ENCODE measurements around the gene EPB41L4B.
"Not testable (repeated sequence)": the region's sequence is repeated elsewhere in the genome, so short reads cannot be mapped to it uniquely, and the experiment has no call there.

EPB41L4B gene

GRCh38 chr9:109132567-109133021, 188.3 kb downstream of the EPB41L4B start:
- no peak for DNase-seq (ENCODE audit: low read depth, low spot score)
- H3K4me3 ChIP-seq (ENCODE audit: low read length), result no peak overlapping the region
- H3K27me3 ChIP-seq (ENCODE audit: control insufficient read depth, insufficient read depth, low read length), result no peaks in the 10 kb centered on the region
- no peak overlapping the region for H3K27ac ChIP-seq (ENCODE audit: low read length)
- H3K36me3 ChIP-seq (ENCODE audit: control insufficient read depth, insufficient read depth, low read length), result no peaks in the 10 kb centered on the region
- no peaks in the 10 kb centered on the region for H3K4me1 ChIP-seq (ENCODE audit: control insufficient read depth, insufficient read depth, low read length)
- WGBS (ENCODE audit: insufficient coverage, insufficient read length), result no CpG with 5 or more reads among the region's 2 CpGs
- no peaks in the 10 kb centered on the region for H3K9me3 ChIP-seq (ENCODE audit: control insufficient read depth, insufficient read depth, low read length)

GRCh38 chr9:109129470-109130197, 191.2 kb downstream of the EPB41L4B start:
- no CpG with 5 or more reads among the region's 6 CpGs for WGBS (ENCODE audit: insufficient coverage, insufficient read length)
- Histone ChIP-seq H3K4me1 (ENCODE audit: control insufficient read depth, insufficient read depth, low read length) (no peaks in the 10 kb centered on the region), H3K27me3 (ENCODE audit: control insufficient read depth, insufficient read depth, low read length) (no peaks in the 10 kb centered on the region), H3K36me3 (ENCODE audit: control insufficient read depth, insufficient read depth, low read length) (no peaks in the 10 kb centered on the region), H3K4me3 (ENCODE audit: low read length) (no peak overlapping the region), H3K9me3 (ENCODE audit: control insufficient read depth, insufficient read depth, low read length) (no peaks in the 10 kb centered on the region), H3K27ac (ENCODE audit: low read length) (no peak overlapping the region)
- DNase-seq (ENCODE audit: low read depth, low spot score), result no peak

GRCh38 chr9:109126671-109127070, 194.2 kb downstream of the EPB41L4B start:
- H3K4me1 ChIP-seq (ENCODE audit: control insufficient read depth, insufficient read depth, low read length); H3K9me3 ChIP-seq (ENCODE audit: control insufficient read depth, insufficient read depth, low read length); H3K27ac ChIP-seq (ENCODE audit: low read length); H3K27me3 ChIP-seq (ENCODE audit: control insufficient read depth, insufficient read depth, low read length); DNase-seq (ENCODE audit: low read depth, low spot score); H3K4me3 ChIP-seq (ENCODE audit: low read length); H3K36me3 ChIP-seq (ENCODE audit: control insufficient read depth, insufficient read depth, low read length): not testable (repeated sequence)
- no CpG with 5 or more reads among the region's 4 CpGs for WGBS (ENCODE audit: insufficient coverage, insufficient read length)

- H3K4me1 ChIP-seq (ENCODE audit: control insufficient read depth, insufficient read depth, low read length), result peaks cover 3% of the 10 kb centered on the region; the same call in 1 of the 2 replicates
- no peaks in the 10 kb centered on the region for H3K36me3 ChIP-seq (ENCODE audit: control insufficient read depth, insufficient read depth, low read length)
- H3K27me3 ChIP-seq (ENCODE audit: control insufficient read depth, insufficient read depth, low read length), result no peaks in the 10 kb centered on the region
- no peaks in the 10 kb centered on the region for H3K9me3 ChIP-seq (ENCODE audit: control insufficient read depth, insufficient read depth, low read length)
- DNase-seq (ENCODE audit: low read depth, low spot score), result no peak
- WGBS (ENCODE audit: insufficient coverage, insufficient read length), result no CpG with 5 or more reads among the region's 2 CpGs
- H3K4me3 ChIP-seq (ENCODE audit: low read length), result no peak overlapping the region
- H3K27ac ChIP-seq (ENCODE audit: low read length), result no peak overlapping the region
Observed at GRCh38 chr9:109124121-109124520, 196.7 kb downstream of the EPB41L4B start.

GRCh38 chr9:109122726-109123621, 197.9 kb downstream of the EPB41L4B start:
- no peaks in the 10 kb centered on the region for H3K27me3 ChIP-seq (ENCODE audit: control insufficient read depth, insufficient read depth, low read length)
- no peak overlapping the region for H3K27ac ChIP-seq (ENCODE audit: low read length)
- H3K4me1 ChIP-seq (ENCODE audit: control insufficient read depth, insufficient read depth, low read length), result peaks cover 3% of the 10 kb centered on the region; the same call in 1 of the 2 replicates
- WGBS (ENCODE audit: insufficient coverage, insufficient read length), result no CpG with 5 or more reads among the region's 12 CpGs
- no peaks in the 10 kb centered on the region for H3K9me3 ChIP-seq (ENCODE audit: control insufficient read depth, insufficient read depth, low read length)
- no peak overlapping the region for H3K4me3 ChIP-seq (ENCODE audit: low read length)
- no peak for DNase-seq (ENCODE audit: low read depth, low spot score)
- no peaks in the 10 kb centered on the region for H3K36me3 ChIP-seq (ENCODE audit: control insufficient read depth, insufficient read depth, low read length)
